Neuron (in vitro differentiated cells): ENCODE measurements around the gene LPO.

Source experiments
- H2AFZ ChIP-seq: one replicate; pipeline ENCODE4 v1.6.1; 2013; ENCODE audit warnings: low read depth, mild to moderate bottlenecking, inconsistent platforms, low read length, moderate library complexity
- H3K27me3 ChIP-seq: one replicate; pipeline ENCODE4 v1.6.1; 2013; ENCODE audit warnings: low read length; ENCODE audit not compliant: insufficient read depth
- H3K36me3 ChIP-seq: one replicate; pipeline ENCODE4 v1.6.1; 2013; ENCODE audit warnings: low read length; ENCODE audit not compliant: insufficient read depth
- H3K4me1 ChIP-seq: one replicate; pipeline ENCODE4 v1.6.1; 2013; ENCODE audit warnings: low read length; ENCODE audit not compliant: insufficient read depth
- H3K4me3 ChIP-seq: 2 replicates; pipeline ENCODE4 v1.5.1; 2013; ENCODE audit warnings: mild to moderate bottlenecking, low read length, moderate library complexity
- H3K9me3 ChIP-seq: one replicate; pipeline ENCODE4 v1.6.1; 2013; ENCODE audit warnings: low read length

Gene LPO

DNA sequence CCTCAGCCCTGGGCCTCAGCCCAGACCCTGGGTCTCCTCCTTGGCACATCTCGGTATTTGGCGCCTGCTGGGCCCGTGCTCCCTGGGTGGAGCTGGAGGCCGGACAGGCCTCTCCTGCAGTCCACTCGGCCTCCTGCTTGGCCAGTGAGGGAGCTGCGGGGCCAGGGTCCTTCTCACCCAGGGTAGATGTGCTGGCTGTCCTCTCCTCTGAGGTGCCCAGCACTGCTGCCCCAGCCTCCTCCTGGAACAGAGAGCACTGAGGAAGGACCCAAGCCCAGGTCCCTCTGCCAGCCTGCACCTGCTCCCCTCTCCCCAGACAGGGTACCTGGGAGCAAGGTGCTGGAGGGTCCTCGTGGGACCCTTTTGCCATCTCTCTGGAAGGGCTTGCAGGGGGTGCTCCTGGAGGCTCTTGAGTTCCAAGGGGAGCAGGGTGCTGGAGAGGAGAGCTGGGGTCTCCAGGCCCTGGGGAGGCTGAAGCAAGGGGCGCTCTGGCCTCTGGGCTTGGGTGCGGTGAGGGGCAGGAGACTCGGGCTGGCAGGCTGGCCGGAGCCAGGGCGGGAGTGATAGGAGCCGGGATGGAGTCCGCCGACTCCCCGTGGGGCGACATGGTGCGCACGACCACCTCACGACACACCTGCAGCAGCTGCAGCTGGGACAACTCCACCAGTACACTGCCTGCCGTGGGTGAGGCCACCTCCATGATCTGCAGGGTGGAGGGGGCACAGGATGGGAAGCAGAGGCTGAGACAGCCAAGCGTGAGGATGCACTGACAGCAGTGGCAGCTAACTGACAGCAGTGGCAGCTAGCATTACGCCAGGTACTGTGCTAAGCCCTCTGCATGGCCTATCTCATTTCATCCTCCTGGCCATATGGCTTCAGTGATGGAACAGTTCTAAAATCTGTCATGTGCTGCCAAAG lies 72.4 kb downstream of the LPO start:
- peaks cover 4% of the 10 kb centered on the region for H3K4me1 ChIP-seq
- no peak overlapping the region for H2AFZ ChIP-seq
- H3K9me3 ChIP-seq, result no peaks in the 10 kb centered on the region
- H3K4me3 ChIP-seq, result no peak overlapping the region
- H3K27me3 ChIP-seq, result no peaks in the 10 kb centered on the region
- no peaks in the 10 kb centered on the region for H3K36me3 ChIP-seq

DNA sequence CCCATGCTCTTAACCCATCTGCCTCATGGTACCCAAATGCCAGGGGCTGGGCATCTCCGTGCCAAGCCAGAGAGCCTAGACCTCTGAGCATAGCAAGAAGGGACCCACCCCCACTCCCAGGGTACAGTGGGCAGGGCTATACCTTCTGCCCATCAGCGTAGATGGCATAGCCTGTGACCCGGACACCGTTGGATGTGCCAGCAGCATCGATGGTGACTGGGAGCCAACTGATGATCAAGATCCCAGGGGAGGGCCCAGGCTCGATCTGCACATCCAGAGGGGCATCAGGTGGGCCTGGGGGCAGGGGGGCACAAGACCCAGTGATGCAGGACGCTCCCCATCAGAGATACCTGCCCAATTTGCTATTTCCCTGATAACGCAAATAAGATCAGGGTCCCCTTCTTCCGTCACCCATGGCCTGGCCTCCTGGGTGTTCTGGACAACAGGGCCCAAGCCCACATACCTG lies 73.1 kb downstream of the LPO start:
- Histone ChIP-seq H3K4me1 (peaks cover 4% of the 10 kb centered on the region), H3K36me3 (no peaks in the 10 kb centered on the region)

DNA sequence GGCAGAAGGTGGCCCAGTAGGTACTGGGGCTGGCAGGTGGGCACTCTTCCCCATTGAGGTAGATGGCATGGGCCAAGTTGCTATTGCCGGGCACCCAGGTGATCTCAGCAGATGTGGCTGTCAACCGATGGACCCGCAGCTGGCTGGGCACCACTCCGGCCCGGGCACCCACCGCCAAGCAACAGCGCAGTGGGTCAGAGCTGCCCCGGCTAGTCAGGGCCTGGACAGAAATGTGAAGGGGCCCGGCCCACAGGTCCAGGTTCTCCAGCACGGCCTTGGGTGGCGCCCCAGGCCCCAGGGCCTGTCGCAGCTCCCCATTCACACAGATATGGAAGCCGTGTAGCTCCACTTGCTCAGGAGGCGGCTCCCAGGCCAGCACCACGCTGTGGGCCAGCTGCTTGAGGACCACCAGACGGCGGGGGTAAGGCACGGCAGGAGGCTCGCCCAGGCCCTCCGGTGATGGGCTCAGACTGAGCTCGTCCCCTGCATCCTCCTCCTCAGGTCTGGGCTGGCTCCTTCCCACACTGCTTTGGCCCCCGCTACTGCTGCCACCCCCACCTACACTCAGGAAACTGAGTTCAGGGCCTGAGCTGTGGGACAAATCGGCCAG lies 73.7 kb downstream of the LPO start:
- Histone ChIP-seq H3K27me3 (no peaks in the 10 kb centered on the region), H3K9me3 (no peaks in the 10 kb centered on the region), H3K4me3 (no peak overlapping the region), H2AFZ (no peak overlapping the region), H3K36me3 (no peaks in the 10 kb centered on the region), H3K4me1 (peaks cover 4% of the 10 kb centered on the region)

More for the DNA sequence above, 73.1 kb downstream of the LPO start:
- Histone ChIP-seq H3K4me3 (no peak overlapping the region), H3K9me3 (no peaks in the 10 kb centered on the region), H3K27me3 (no peaks in the 10 kb centered on the region), H2AFZ (no peak overlapping the region)

DNA sequence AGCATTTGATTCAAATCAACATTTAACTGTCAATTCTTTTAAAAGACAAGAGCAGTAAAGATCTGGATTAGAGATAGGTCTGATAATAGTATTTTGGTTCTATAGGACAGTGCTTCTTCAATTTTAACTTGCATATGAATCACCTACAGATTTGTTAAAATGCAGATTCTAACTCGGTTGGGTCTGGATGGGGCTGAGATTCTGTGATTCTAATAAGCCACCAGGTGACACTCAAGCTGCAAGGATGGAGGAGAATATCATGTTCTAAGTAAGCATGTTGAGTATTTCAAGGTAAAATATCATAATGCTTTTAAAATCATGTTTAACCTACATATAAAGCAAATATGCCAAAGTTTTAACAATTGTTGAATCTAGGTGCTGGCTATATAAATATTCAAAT lies 74.4 kb downstream of the LPO start:
- Histone ChIP-seq H3K9me3 (no peaks in the 10 kb centered on the region), H3K27me3 (no peaks in the 10 kb centered on the region), H3K4me1 (peaks cover 4% of the 10 kb centered on the region), H3K4me3 (no peak overlapping the region), H2AFZ (no peak overlapping the region), H3K36me3 (no peaks in the 10 kb centered on the region)

DNA sequence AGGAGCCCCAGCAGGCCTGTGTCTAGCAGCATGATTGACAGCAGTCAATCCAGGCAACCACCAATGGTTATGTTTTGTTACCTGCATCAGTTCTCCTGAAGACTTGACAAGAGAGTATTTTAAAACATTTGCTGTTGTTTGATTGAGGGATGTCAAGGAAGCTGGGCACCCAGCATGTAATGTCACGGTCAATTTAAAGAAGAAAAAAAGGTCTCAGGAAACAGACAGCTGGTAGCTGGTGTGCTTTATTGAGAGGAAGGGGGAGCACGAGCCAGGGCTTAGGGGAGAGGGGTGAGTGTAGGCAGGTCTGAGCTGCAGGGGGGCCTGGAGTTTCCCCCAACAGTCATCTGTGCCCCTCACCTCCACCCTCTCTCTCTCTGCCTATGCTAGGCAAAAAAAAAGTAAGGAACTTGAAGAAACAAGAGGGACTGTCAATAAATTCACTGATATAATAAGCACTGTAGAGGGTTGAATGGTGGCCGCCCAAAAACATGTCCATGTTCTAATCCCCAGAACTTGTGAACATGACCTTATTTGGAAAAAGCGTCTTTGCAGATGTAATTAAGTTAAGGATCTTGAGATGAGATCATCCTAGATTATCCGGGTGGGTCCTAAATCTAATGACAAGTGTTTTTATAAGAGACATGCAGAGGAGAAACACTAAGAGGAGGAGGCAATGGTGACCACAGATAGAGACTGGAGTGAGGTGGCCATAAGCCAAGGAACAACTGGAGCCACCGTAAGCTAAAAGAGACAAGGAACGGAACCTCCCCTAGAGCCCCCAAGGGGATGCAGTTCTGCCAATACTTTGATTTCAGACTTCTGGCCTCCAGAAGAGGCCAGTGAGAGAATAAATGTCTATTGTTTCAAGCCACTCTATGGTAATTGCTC lies 75.7 kb downstream of the LPO start:
- Histone ChIP-seq H3K27me3 (no peaks in the 10 kb centered on the region), H2AFZ (no peak overlapping the region), H3K4me1 (peaks cover 4% of the 10 kb centered on the region), H3K4me3 (no peak overlapping the region), H3K9me3 (no peaks in the 10 kb centered on the region), H3K36me3 (no peaks in the 10 kb centered on the region)

DNA sequence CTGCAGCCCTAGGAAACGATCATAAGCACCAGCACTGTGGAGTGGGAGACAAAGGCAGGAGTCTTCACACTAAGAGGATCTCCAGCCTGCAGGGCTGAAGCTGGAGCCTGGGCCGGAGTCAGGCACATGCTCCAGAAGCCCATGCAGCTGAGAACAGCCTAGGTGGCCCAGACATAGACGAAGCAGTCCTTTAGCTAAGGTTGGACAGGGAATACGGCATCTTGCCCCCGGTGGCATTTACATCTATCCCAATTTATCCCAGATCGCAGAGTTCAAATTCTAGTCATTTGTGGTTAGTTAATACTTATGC lies 76.3 kb downstream of the LPO start:
- H3K9me3 ChIP-seq, result no peaks in the 10 kb centered on the region
- no peak overlapping the region for H3K4me3 ChIP-seq
- no peak overlapping the region for H2AFZ ChIP-seq
- peaks cover 4% of the 10 kb centered on the region for H3K4me1 ChIP-seq
- no peaks in the 10 kb centered on the region for H3K36me3 ChIP-seq
- no peaks in the 10 kb centered on the region for H3K27me3 ChIP-seq

DNA sequence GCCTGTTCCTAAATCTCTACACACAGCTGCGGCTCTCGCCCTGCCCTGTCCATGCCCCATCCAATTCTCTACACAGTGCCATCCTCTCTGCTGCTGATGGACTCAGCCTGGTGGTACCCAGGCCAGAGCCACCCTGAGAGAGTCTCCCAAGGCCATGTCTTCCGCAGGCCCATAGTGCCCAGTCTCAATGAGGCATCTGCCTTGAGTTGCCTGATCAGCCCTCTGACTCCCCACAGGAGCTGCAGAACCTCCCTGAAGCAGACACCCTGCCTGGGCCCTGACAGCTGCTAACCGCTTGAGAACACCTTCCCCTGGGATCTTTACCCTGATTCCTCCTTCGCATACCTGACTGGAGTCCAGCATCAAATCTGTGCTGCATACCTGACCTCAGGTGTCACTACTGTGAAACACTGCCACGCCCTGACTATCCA lies 76.9 kb downstream of the LPO start:
- no peak overlapping the region for H3K4me3 ChIP-seq
- H3K27me3 ChIP-seq, result no peaks in the 10 kb centered on the region
- H3K4me1 ChIP-seq, result peaks cover 4% of the 10 kb centered on the region
- H3K9me3 ChIP-seq, result no peaks in the 10 kb centered on the region
- no peak overlapping the region for H2AFZ ChIP-seq
- H3K36me3 ChIP-seq, result no peaks in the 10 kb centered on the region

DNA sequence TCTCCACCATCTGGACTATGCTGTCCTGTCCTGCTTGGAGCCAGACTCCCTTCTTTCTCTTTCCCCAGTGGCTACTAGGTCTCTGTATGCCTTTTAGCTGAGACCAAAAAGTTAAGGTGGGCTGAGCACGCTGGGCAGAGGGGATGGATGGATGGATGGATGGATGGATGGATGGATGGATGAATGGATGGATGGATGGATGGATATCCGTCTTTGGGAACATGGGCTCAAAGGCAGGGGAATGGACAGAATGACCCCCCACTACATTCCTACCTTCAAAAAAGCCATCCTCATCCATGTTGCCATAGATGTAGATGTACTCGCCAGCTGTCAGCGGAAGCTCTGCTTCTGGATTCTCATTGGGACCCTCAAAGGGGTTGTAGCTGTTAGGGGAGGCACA lies 77.4 kb downstream of the LPO start:
- no peaks in the 10 kb centered on the region for H3K9me3 ChIP-seq
- peaks cover 4% of the 10 kb centered on the region for H3K4me1 ChIP-seq
- no peak overlapping the region for H2AFZ ChIP-seq
- no peaks in the 10 kb centered on the region for H3K27me3 ChIP-seq
- H3K36me3 ChIP-seq, result no peaks in the 10 kb centered on the region
- H3K4me3 ChIP-seq, result no peak overlapping the region

DNA sequence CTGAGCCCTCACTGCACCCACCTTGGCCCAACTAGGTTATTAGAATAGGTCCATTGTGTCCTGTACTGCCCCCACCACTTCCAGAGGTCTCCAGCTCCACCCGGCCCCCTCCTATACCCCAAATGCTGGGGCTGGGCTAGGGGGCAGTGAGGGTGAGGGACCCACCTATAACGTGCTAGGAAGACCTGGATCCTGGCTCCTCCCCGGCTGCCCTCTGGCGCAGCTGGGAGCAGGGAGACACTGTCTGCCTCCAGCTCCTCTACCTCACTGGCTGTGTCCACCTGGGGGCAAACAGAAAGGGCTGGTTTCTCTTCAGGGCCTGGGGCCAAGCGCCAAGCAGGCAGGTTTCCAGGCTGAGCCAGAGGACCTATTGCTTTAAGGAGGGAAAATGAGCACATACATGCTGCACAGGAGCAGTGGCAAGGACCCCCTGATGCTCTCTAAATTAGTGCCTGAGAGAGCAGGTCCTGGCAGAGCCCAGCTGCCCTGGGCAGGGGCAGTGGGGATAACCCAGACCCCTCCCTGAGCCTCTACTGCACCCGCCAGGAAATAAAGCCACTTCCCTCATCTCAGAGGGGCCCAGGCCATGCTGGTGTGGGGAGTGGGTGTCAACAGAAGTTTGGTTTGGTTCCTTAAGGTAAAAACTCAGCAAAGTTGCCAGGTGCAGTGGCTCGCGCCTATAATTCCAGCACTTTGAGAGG lies 78.0 kb downstream of the LPO start:
- no peak overlapping the region for H2AFZ ChIP-seq
- H3K4me1 ChIP-seq, result peaks cover 4% of the 10 kb centered on the region
- H3K9me3 ChIP-seq, result no peaks in the 10 kb centered on the region
- H3K36me3 ChIP-seq, result no peaks in the 10 kb centered on the region
- H3K4me3 ChIP-seq, result no peak overlapping the region
- no peaks in the 10 kb centered on the region for H3K27me3 ChIP-seq

DNA sequence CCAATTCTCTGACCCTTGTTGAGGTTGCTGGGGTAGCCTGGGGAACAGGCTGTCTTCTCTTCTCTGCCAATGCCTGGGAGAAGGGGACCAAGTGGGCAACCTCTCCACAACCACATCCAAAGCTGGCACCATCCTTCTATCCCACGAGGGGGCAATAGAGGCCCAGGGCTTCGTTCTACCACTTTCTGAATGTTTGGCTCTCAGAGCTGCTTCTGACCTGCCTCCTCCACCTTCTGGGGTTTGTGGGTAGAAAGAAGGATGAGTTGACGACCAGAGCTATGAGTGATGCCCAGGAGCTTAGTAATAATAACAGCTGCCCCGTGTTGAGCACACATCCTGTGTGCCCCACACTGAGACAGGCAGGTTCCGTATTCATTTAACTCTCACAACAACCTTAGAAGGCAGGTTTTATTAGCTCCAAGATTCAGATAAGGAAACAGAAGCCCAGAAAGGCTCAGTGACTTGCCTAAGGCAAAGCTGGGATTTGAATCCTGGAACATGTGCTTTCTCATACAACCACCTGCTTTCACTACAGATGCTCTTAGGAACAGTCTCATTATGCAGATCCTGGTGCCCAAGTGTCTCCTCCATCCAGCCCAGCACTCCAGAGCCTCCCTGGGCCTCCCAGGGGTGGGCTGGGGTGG lies 79.2 kb downstream of the LPO start:
- Histone ChIP-seq H3K4me1 (peaks cover 4% of the 10 kb centered on the region), H3K9me3 (no peaks in the 10 kb centered on the region), H3K36me3 (no peaks in the 10 kb centered on the region), H3K4me3 (no peak overlapping the region), H3K27me3 (no peaks in the 10 kb centered on the region), H2AFZ (no peak overlapping the region)

DNA sequence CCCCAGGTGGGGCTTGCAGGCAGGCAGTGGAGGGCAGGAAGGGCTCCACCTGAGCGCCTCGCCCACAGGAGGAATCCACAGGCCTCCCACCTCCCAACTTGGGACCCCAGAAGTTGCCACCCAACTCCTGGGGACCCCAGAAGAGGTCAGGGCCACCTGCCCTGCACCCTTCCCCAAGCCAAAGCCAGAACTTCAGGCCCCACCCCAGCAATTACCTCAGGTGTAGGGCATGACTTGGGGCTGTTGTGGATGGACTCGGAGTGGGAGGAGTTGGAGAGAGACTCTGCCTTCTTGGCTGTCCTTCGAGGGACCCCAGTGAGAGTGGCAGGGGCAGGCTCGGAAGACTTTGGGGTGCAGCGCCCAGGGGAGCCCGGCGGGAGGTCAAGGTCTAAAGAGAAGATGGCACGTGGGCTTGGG lies 79.7 kb downstream of the LPO start:
- Histone ChIP-seq H3K36me3 (no peaks in the 10 kb centered on the region), H3K9me3 (no peaks in the 10 kb centered on the region), H3K4me3 (no peak overlapping the region), H2AFZ (no peak overlapping the region), H3K4me1 (peaks cover 4% of the 10 kb centered on the region), H3K27me3 (no peaks in the 10 kb centered on the region)
